ENCODE results near the gene IZUMO1R.

DNA sequence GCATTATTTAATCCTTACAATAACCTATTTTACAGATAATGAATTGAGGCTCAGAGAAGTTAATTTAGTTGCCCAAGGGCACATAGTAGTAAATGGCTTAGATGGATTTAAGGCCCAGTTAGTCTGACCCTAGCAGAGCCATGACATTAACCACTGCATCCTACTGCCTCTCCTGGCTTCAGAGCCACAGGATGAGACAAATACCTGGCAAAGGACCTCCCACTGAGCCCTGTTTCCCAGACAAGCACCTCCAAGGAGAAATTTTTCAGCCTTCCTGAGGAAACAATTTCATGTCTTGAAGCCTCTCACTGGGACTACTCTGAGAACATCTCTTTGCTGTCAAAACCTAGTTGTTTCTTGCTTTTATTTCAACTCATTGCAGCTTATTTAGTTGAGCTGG lies 28.4 kb downstream of the IZUMO1R start:
- TF ChIP-seq, protein P1, sequence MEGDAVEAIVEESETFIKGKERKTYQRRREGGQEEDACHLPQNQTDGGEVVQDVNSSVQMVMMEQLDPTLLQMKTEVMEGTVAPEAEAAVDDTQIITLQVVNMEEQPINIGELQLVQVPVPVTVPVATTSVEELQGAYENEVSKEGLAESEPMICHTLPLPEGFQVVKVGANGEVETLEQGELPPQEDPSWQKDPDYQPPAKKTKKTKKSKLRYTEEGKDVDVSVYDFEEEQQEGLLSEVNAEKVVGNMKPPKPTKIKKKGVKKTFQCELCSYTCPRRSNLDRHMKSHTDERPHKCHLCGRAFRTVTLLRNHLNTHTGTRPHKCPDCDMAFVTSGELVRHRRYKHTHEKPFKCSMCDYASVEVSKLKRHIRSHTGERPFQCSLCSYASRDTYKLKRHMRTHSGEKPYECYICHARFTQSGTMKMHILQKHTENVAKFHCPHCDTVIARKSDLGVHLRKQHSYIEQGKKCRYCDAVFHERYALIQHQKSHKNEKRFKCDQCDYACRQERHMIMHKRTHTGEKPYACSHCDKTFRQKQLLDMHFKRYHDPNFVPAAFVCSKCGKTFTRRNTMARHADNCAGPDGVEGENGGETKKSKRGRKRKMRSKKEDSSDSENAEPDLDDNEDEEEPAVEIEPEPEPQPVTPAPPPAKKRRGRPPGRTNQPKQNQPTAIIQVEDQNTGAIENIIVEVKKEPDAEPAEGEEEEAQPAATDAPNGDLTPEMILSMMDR (IDR thresholded peaks at IDR 0.05), result no peak
- TF ChIP-seq SIN3A (IDR thresholded peaks at IDR 0.05; ENCODE audit: borderline replicate concordance, insufficient read depth, low read depth, low read length), result no peak

All from Panc1 (cell line).